B cell (primary cell): ENCODE data around the gene TRAF3. TPM values are rescaled to one million over a fixed set of nuclear protein-coding genes. Genes with fewer than 3 reads are reported as not detected.

ENCODE experiments used
- ATAC-seq: fragments of 200-7000 bp; cut with Tn5 transposase; one replicate; pipeline ENCODE4 v1.10.0; 2021; ENCODE audit warnings: low read depth, mild to moderate bottlenecking, moderate number of reproducible peaks, moderate library complexity
- CTCF ChIA-PET: fragments of 350-600 bp; sonication (Branson Sonifier 250); formaldehyde crosslinking; loops from one replicate; lab custom pipeline; 2021; ENCODE audit warnings: antibody characterized with exemption, inconsistent platforms; lab: Charles Lee
- POLR2A ChIA-PET: fragments of 350-600 bp; sonication (Branson Sonifier 250); formaldehyde crosslinking; loops from one replicate; lab custom pipeline; 2021; ENCODE audit warnings: antibody characterized with exemption; lab: Charles Lee
- DNase-seq: peaks from one replicate; pipeline ENCODE4 v3.0.0; 2013
- H2AFZ ChIP-seq: 2 replicates; pipeline ENCODE4 v1.6.1; 2012; ENCODE audit warnings: mild to moderate bottlenecking, low read depth, low read length; ENCODE audit not compliant: insufficient read depth, poor library complexity, severe bottlenecking
- H3K27ac ChIP-seq, 2 donors: 1 replicate in 1 of 2; 2 replicates in 1 of 2; pipeline ENCODE4 v1.5.1; 2012 to 2013; ENCODE audit warnings: low read length in 2 of 2, mild to moderate bottlenecking in 2 of 2, moderate library complexity in 1 of 2
- H3K27me3 ChIP-seq, 4 experiments: fragments of 200-600 bp in 1 of 4; sonication (generic) in 1 of 4; replicated peaks in 1 of 4; 1 replicate in 2 of 4; 2 replicates in 2 of 4; pipeline versions ENCODE4 v1.6.1 to v1.7.0; 2013 to 2016; ENCODE audit warnings: low read length in 3 of 4, mild to moderate bottlenecking in 2 of 4, mixed read lengths in 1 of 4, moderate library complexity in 1 of 4; ENCODE audit not compliant: insufficient read depth in 4 of 4, control insufficient read depth in 3 of 4; ENCODE audit errors: control extremely low read depth in 1 of 4
- H3K36me3 ChIP-seq, 2 experiments: replicated peaks in 1 of 2; 1 replicate in 1 of 2; 2 replicates in 1 of 2; pipeline versions ENCODE4 v1.6.1 to v1.7.1; 2013; ENCODE audit warnings: low read length in 1 of 2; ENCODE audit not compliant: insufficient read depth in 2 of 2, control insufficient read depth in 1 of 2; ENCODE audit errors: control extremely low read depth in 1 of 2, extremely low read depth in 1 of 2
- H3K4me1 ChIP-seq, 2 donors: fragments of 200-600 bp in 1 of 2; sonication (generic) in 1 of 2; 1 replicate in 1 of 2; 2 replicates in 1 of 2; pipeline versions ENCODE4 v1.5.1 to v1.6.1; 2013 to 2017; ENCODE audit warnings: low read length in 2 of 2; ENCODE audit not compliant: control insufficient read depth in 2 of 2, insufficient read depth in 2 of 2
- H3K4me2 ChIP-seq: replicated peaks from 2 replicates; pipeline ENCODE3; 2012; ENCODE audit warnings: mild to moderate bottlenecking, low read depth, low read length; ENCODE audit not compliant: poor library complexity, severe bottlenecking
- H3K4me3 ChIP-seq, 5 experiments: fragments of 200-600 bp in 1 of 5; sonication (generic) in 1 of 5; 1 replicate in 3 of 5; 2 replicates in 2 of 5; pipeline versions ENCODE4 v1.5.1 to v1.7.0; 2011 to 2016; ENCODE audit warnings: low read length in 4 of 5, mild to moderate bottlenecking in 4 of 5, low read depth in 2 of 5, control low read depth in 1 of 5, moderate library complexity in 1 of 5; ENCODE audit not compliant: insufficient read depth in 1 of 5; ENCODE audit errors: control extremely low read depth in 1 of 5, extremely low read depth in 1 of 5
- H3K79me2 ChIP-seq: fragments of 200-600 bp; sonication (generic); one replicate; pipeline ENCODE4 v1.6.0; 2016; ENCODE audit warnings: low read length; ENCODE audit not compliant: control insufficient read depth, insufficient read depth
- H3K9ac ChIP-seq: fragments of 200-600 bp; sonication (generic); 2 replicates; pipeline ENCODE4 v1.6.1; 2017; ENCODE audit warnings: mild to moderate bottlenecking, low read length, moderate library complexity
- H3K9me3 ChIP-seq, 3 donors: one replicate each; pipeline versions ENCODE4 v1.6.1 to v1.7.1; 2013; ENCODE audit warnings: low read length in 2 of 3; ENCODE audit not compliant: control insufficient read depth in 2 of 3, insufficient read depth in 1 of 3; ENCODE audit errors: control extremely low read depth in 1 of 3
- H4K20me1 ChIP-seq: 2 replicates; pipeline ENCODE4 v1.6.0; 2012; ENCODE audit warnings: mild to moderate bottlenecking, low read length; ENCODE audit not compliant: insufficient read depth, control insufficient read depth, poor library complexity, severe bottlenecking
- H3K27ac Mint-ChIP-seq: one replicate; pipeline ENCODE4 v1.8.0; 2021; ENCODE audit warnings: mixed read lengths
- H3K27me3 Mint-ChIP-seq: one replicate; pipeline ENCODE4 v1.8.0; 2021; ENCODE audit warnings: mixed read lengths
- H3K4me1 Mint-ChIP-seq: one replicate; pipeline ENCODE4 v1.8.0; 2021; ENCODE audit warnings: mixed read lengths
- H3K4me3 Mint-ChIP-seq: one replicate; pipeline ENCODE4 v1.8.0; 2021; ENCODE audit warnings: mixed read lengths
- H3K9me3 Mint-ChIP-seq: one replicate; pipeline ENCODE4 v1.8.0; 2022; ENCODE audit warnings: mixed read lengths; ENCODE audit not compliant: insufficient read depth
- EZH2 ChIP-seq: IDR thresholded peaks from 2 replicates; pipeline ENCODE4 v1.6.1; 2012; ENCODE audit warnings: borderline replicate concordance, low read depth, mild to moderate bottlenecking, moderate library complexity, low read length; ENCODE audit not compliant: insufficient read depth, poor library complexity, severe bottlenecking
- WGBS: methylation state at CpG from one replicate; pipeline ENCODE4 v1.1.5; 2013; ENCODE audit warnings: missing lambda C conversion rate; ENCODE audit not compliant: insufficient coverage; 5-methylcytosine and 5-hydroxymethylcytosine counted together
- intact Hi-C: fragments of 100-400 bp; cut with micrococcal nuclease; formaldehyde crosslinking; loops from one replicate; pipeline ENCODE4 v1.10.0; 2022
- polyA plus RNA-seq: library from polyadenylated mRNA; depleted of rRNA; stranded (reverse); fragments of >200 nt; gene quantifications from 2 replicates; pipeline ENCODE4 v1.2.3, GENCODE V29; 2012
- total RNA-seq, 2 donors: library from RNA; stranded (reverse); fragments of 120-200 nt in 1 of 2; gene quantifications; 1 replicate in 1 of 2; 2 replicates in 1 of 2; pipeline versions ENCODE4 v1.2.3 to v1.2.4, GENCODE V29; 2013 to 2022
- TF ChIP-seq, protein P1 (sequence below): fragments of 200-600 bp; IDR thresholded peaks from one replicate; pipeline ENCODE4 v1.8.0; 2022; ENCODE audit warnings: antibody characterized with exemption, mild to moderate bottlenecking

TRAF3 gene
- total and polyA plus RNA-seq, 2 donors (not counting 1 experiment from before 2014, with no cell fraction given) = 42.8 to 89.8 TPM

DNA sequence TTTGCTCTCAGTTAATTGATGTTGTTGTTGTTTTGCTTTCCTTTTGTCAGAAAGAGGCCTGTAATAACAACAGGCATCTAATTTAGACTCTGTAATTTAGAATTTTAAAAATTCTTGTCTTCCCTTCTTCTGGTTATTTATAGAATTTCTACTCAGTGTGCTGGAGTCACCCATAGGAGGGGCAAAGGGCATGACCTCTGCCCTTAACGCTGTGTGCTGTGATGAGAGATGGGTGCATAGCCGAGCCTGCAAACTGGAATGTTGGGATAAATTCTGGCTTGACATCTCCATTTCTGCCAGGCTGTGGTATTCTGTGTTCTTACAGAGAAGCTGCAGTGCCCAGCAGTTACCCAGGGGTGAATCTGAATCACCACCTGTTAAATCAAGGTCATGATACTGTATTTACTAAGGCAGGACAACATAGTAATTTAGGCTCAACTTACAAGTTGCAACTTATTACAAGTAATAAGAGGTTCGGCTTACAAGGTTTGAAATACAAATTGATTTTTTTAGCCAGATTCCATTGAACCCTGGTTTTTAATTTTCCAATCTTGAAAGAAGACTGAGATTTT is 53.3 kb downstream of the TRAF3 start:
- ChIA-PET CTCF (no interaction called here), POLR2A (no interaction called here)
- Histone ChIP-seq H3K4me2 (no peak overlapping the region), H3K79me2 (peaks cover 95% of the 10 kb centered on the region), H3K4me1 (peaks cover 3 to 7% of the 10 kb centered on the region in 2 donors), H4K20me1 (peaks cover 82% of the 10 kb centered on the region), H3K27me3 (no peaks in the 10 kb centered on the region), H3K9ac (no peak overlapping the region), H3K36me3 (peaks cover 5 to 49% of the 10 kb centered on the region in 2 experiments), H3K27ac (no peak overlapping the region), H2AFZ (no peak overlapping the region), H3K4me3 (no peak overlapping the region), H3K9me3 (no peaks in the 10 kb centered on the region)
- intact Hi-C loops = loop anchor here (5.0 kb wide), 1 partner anchor 37 kb away; no protein-coding TSS in a partner anchor
- H3K27me3 Mint-ChIP-seq = no peaks in the 10 kb centered on the region
- WGBS = 100% methylated on average over 2 of the region's 3 CpGs
- no peak overlapping the region for H3K27ac Mint-ChIP-seq
- DNase-seq (no peak), ATAC-seq (no peak)
- H3K9me3 Mint-ChIP-seq = no peaks in the 10 kb centered on the region
- TF ChIP-seq, protein P1, sequence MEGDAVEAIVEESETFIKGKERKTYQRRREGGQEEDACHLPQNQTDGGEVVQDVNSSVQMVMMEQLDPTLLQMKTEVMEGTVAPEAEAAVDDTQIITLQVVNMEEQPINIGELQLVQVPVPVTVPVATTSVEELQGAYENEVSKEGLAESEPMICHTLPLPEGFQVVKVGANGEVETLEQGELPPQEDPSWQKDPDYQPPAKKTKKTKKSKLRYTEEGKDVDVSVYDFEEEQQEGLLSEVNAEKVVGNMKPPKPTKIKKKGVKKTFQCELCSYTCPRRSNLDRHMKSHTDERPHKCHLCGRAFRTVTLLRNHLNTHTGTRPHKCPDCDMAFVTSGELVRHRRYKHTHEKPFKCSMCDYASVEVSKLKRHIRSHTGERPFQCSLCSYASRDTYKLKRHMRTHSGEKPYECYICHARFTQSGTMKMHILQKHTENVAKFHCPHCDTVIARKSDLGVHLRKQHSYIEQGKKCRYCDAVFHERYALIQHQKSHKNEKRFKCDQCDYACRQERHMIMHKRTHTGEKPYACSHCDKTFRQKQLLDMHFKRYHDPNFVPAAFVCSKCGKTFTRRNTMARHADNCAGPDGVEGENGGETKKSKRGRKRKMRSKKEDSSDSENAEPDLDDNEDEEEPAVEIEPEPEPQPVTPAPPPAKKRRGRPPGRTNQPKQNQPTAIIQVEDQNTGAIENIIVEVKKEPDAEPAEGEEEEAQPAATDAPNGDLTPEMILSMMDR = no peak
- TF ChIP-seq EZH2 = no peak
- H3K4me1 Mint-ChIP-seq = peaks cover 53% of the 10 kb centered on the region
- no peak overlapping the region for H3K4me3 Mint-ChIP-seq

DNA sequence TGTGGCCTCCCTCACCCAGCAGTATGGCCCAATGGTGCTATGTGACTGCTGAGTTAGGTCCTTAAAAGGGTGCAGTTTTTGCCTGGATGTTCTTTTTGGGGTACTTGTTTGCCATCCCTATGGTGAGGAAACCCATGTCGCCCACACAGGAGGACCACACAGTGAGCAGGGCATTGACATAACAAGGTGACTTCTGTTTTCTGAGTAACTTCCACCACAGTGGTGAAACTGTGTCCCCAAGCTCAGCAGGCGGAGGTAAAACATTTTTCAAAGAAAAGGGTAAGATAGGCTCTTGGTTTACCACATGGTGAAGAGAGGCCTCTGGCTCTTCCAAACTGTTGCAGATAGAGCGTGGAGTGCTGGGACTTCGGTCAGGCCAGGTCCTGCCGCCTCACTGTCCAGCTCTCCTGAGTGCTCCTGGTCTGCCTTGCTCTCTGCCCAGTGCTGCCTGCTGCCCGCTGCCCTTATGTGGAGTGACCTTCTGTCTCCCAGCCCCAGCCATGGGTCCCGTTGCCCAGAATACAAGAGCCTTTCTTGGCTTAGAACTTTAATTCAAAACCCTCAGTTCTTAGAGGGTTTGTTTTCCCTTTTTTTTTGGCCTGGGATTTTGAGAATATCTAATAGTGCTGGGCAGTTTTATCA is 54.0 kb downstream of the TRAF3 start:
- Mint-ChIP-seq H3K9me3 (no peaks in the 10 kb centered on the region), H3K27me3 (no peaks in the 10 kb centered on the region), H3K4me3 (no peak overlapping the region), H3K27ac (no peak overlapping the region), H3K4me1 (peaks cover 46% of the 10 kb centered on the region)
- 88% methylated on average over 5 of the region's 7 CpGs for WGBS
- Histone ChIP-seq H3K9ac (no peak overlapping the region), H2AFZ (no peak overlapping the region), H4K20me1 (peaks cover 79% of the 10 kb centered on the region), H3K27ac (no peak overlapping the region), H3K9me3 (no peaks in the 10 kb centered on the region), H3K4me1 (peaks cover 0 to 3% of the 10 kb centered on the region in 2 donors), H3K79me2 (peaks cover 94% of the 10 kb centered on the region), H3K27me3 (no peaks in the 10 kb centered on the region), H3K4me3 (no peak overlapping the region), H3K4me2 (no peak overlapping the region), H3K36me3 (peaks cover 9 to 45% of the 10 kb centered on the region in 2 experiments)
- DNase-seq (no peak), ATAC-seq (no peak)
- TF ChIP-seq, protein P1 = no peak
- TF ChIP-seq EZH2 = no peak
- intact Hi-C loops = loop anchor here (5.0 kb wide), 1 partner anchor 36 kb away; no protein-coding TSS in a partner anchor
- ChIA-PET POLR2A (interaction anchor here (0.6 kb wide), 1 partner anchor 15 kb away, joined by 9 read pairs; no protein-coding TSS in a partner anchor), CTCF (no interaction called here)
